Stimulated activated CD4-positive, alpha-beta T cell treated with anti-CD3 and anti-CD28 coated beads, Interleukin-4, amount 100 ng/mL, for 1 hour (primary cell): Measurements from ENCODE around the gene FAM184A.
A peak's percentile ranks its signal among the peaks of the same experiment; 100 is the strongest.

Source experiments
- DNase-seq: peaks from one replicate; pipeline ENCODE4 v3.0.0-alpha.2; 2020

FAM184A gene

DNA sequence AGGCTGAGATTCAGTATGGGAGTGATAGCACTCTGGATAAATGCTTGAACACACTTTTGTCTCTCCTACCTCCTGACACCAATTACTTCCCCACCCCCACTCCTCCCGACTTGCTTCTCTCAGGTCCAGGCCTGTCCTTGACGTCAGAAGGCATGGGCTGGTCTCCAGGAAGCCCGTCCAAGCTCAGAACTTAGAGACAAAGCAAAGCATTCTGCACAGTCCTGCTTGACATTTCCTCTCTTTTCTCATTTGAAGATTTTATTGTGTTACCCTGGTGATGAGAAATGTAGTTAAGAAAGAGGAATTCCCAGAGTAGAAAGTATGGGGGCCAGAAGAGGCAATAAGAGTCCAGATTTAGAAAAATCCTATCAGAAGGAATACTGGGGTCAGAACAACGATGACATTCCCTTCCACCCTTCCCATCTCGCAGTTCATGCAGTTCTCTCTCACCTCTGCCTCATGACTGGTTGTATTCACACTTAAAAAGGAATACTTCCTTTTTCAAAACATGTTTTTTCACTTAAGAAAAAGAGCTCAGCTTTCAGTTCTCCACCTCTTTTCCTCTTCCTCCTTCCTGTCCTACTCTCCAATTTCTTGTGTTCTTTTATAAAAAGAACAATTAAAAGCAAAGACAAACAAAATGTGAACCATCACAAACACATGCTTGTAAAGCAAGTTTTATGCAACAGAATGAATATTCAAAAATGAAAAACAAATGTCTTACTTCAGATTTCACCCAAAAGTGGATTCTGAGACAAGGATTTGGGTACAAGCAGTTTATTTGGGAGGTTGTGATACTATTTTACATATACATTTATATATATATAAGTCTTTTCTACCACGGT is 18.5 kb upstream of the FAM184A start:
- DNase-seq: no peak

DNA sequence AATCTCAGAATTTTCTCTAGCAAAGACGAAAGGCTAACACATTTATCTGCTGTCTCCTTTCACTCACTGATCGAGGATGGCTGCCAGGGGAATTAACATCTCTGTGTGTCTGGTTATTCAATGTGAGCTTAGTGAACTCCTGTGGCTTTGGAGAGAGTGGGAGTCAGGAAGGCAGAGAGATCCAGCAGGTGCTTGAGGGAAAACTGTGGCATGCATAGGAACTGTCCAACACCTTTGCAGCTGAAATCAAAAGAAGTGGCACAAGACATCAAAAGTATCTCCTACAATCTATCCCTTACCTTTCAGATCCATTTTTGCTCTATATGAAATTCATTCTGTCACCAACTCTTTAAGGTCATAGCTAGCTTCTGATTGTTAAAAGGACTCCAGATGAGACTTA is 11.8 kb upstream of the FAM184A start:
- no peak for DNase-seq

- no peak for DNase-seq
Observed at GRCh38 chr6:119084784-119085183, 6.3 kb upstream of the FAM184A start.

- no peak for DNase-seq
Observed at GRCh38 chr6:119083007-119083406, 4.5 kb upstream of the FAM184A start.

DNA sequence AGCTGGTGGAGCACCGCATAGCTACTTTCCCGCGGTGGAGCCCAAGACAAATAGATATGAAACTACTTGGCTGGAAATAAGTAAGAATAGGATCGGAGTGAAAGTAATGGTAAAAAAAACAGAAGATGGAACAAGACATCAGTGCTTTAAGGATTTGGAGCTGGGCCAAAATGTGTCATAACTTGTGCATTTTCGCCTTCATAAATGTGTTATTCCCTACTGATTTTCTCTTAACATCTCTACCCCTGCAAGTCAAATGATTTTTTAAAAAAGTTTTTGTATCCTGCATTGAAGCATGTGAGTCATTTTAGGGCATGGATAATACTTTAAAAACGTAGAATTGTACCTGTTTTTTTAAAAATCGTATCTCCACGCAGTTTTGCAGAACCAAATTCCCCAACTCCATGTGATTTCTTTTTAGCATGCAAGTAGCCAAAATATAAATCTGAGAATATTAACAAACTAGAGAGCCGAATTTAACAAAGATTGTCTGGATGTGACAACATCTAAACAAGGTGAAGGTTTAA is 882 bp upstream of the FAM184A start:
- DNase-seq: no peak

DNA sequence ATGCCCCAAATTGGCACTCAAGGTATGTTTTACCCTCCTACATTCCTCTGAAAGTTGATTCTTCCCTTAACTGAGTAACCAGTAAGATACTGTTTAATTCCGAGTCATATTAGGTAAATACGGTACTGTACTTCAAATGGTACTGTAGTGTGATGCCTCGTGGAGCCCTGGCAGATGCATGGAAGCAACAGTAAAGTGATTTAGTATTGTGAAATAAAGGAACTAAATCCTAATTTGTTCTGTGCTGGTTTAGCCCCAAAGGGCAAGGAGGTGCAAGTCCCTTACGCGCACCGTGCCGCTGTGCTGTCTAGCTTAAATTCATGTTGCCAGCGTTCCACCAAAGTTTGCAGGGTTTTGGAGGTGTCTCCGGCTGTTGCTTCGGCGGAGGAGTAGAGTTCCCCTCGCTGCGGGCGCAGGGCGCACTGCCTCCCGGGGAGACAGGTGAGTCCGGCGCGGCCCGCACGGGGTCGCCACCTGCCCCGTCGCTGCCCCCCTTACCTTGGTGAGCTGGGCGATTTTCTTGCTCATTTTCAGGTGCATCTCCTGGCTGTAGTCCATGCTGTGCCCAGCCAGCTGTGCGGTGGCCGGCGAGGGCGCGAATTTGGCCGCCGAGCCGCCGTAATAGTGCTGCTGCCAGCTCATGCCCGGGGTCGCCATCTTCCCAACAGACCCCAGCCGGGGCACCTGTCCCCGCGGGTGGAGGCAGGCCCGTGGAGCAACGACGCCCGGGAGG is 655 bp downstream of the FAM184A start:
- DNase-seq: peak; percentile 54

DNA sequence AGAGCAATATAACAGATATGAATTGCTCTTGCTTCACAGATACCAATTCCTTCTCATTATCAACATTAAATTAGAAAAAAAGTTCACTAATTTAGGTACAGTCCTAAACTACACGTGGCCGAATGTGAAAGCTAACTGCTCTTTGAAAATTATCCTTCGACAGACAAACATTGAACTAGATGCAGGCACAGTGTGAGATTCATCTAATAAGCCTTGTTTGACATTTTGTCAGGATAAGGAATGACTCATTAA is 1.1 kb downstream of the FAM184A start:
- DNase-seq: no peak

DNA sequence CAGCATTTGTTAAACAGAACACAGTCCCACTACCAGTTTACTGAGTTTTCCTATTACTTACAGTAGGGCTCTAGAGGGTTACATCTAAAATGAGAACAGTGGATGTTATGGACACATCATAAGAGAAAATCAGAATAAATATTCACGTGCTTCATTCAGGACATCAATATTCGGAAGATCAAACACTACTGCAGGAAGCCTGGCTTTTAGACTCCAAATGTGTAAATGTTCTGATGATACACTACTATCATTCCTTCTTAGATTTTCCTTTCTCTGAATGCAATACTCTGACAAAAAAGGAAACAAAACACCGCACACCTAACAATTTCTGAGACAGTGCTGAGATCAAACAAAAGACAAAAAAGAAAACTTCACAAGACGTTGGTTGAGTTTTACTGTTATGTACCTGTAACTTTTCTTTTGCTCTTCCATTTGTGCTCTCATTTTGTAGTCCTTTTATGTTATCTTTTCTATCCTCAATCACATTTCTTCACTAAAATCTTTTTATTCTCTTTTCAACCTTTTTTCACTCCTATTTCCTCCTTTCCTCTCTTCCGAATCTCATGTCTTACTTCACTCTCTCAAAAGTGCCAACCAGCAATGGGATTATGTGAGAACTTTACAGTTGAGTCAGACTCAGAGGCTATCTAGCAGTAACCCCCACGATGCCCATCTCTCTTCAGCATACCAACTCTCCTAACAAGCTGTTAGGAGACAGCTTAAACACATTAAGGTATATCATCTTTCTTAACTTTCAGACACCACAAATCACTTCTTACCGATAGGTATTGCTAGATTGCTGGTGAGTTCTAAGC is 1.7 kb downstream of the FAM184A start:
- no peak for DNase-seq

- DNase-seq: peak; percentile 26
Observed at GRCh38 chr6:119076173-119076572, 2.3 kb downstream of the FAM184A start.

GRCh38 chr6:119075200-119075981 is 3.1 kb downstream of the FAM184A start:
- no peak for DNase-seq

DNA sequence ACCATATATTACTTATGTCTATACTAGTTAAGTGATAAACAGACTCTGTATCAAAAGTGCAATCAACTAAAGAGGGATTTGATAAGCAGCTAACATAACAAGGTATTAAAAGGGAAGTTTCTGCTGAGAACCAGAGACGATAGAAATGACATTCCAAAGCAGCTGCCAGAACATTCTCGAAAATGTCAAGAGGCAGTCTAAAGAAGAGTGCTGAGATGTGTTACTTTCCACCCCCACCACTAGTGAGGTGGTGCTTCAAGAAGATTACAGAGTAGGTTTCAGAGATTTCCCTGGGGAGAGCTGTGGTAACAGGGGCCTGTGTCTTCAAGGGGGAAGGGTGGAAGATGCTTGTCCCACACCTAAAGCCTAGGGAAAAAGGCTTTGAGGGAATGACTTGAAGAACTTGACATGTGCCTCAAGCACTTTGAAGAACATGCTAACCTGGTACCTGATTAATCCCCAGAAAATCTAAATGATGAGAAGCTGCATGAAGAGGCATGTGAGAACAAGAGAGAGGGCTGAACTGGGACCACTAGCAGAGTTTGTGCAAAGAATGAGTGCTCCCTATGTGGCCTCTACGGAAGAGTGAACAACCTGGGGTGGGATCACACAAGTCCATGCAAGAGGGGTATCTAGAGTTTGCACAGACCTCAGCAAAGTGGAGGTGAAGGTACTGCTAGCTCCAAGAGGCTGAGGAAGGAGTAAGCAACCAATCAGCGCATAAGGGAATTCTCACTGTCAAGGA is 5.0 kb downstream of the FAM184A start:
- no peak for DNase-seq

DNA sequence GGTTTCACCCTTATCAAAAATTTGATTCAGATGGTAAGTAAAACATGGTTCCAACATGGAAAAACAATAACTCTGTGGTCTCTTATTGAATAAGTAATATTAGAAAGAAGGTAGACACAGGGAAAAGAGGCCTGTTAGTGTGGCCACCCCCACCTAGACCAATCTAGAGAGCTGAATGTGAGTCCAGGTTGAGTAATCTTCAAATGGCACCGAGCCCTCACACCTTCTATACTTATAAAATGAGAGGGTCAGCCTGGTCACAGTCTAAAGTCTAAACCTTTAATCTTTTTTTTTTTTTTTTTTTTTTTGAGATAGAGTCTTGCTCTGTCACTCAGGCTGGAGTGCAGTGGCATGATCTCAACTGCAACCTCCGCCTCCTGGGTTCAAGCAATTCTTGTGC is 6.9 kb downstream of the FAM184A start:
- DNase-seq: no peak

DNA sequence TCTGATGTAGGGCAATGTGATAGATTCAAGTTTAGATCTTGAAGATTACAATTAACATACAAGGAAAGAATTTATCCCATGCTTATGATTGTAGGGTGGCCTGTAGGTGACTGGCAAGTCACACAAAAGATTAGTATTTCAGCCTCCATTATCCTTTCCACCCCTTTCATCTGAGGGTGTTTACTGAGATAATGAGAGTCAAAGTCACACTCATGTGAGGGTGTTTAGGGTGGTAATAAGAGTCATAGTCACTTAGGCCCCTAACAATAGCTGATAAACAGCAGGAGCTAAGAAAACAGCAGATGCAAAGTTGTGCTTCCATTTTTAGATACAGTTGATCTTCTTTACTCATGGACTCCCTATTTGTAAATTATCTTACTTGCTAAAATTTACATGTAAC is 11.4 kb downstream of the FAM184A start:
- DNase-seq: no peak

DNA sequence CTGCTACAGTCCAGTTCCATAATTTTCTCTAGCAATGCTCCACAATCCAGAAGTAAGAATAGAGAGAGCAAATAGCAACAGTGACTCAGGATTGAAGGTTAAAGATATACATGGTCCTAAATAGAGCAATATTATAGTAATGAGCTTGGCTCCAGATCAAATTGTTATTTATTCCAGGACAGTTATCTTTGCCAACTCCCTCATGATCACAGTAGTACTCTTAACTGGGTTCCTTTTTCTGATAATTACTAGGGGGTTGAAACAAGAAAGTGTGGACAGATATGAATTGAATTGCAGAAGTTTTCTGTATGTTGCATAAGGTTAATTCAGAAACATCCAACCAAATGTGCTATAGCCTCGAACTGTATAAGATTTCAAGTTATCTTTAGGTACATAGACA is 11.9 kb downstream of the FAM184A start:
- DNase-seq: no peak

GRCh38 chr6:119065955-119066354 is 12.5 kb downstream of the FAM184A start:
- DNase-seq: no peak

GRCh38 chr6:119065382-119065781 is 13.1 kb downstream of the FAM184A start:
- DNase-seq: no peak

DNA sequence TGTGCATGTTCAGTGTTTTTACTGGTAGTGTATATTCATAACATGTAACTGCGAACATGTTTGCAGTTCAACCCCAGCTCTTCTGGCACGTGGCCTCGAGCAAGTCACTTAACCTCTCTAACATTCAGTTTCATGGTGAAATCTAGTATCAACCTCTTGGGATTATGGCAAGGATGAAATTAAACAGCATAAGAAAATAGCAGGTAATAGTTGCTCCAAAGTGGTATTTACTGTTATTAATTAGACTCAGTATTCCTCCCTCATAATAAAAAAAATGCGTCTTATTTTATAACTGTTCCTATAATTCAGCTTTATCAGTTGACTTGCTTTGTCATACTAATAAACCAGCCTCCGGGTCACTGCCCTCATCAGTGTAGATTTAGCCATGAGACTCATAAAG is 15.0 kb downstream of the FAM184A start:
- DNase-seq: no peak

- DNase-seq: no peak
Observed at GRCh38 chr6:119061215-119061614, 17.2 kb downstream of the FAM184A start.

- no peak for DNase-seq
Observed at GRCh38 chr6:119060255-119060907, 18.1 kb downstream of the FAM184A start.

GRCh38 chr6:119055069-119055468 is 23.4 kb downstream of the FAM184A start:
- no peak for DNase-seq

DNA sequence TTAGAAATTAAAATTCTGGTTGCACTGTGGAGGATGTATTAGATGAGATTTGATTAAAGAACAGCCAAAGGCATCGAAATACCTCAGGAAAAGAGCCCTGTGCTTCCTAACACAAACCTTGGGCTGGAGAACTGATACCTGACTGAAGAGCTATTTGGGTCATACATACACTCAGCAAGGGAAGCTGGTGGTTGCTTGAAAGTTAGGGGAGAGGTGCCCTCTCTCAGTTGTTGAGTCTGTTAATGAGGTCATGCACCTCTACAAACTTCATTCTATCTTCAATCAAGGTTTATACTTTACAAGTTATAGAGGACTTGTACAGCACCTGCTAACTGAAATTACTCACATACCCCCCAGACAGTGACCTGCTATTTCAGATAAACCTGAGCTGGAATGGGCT is 25.5 kb downstream of the FAM184A start:
- no peak for DNase-seq
